Measurements from ENCODE around the gene EFCAB9. TPM values are rescaled to one million over a fixed set of nuclear protein-coding genes. Genes with fewer than 3 reads are reported as not detected.

Gene EFCAB9
- total and polyA plus RNA-seq, 2 of the 13 experiments (the other 11 are each of a cell fraction or from before 2014, with no cell fraction given), result not detected

- no peak for TF ChIP-seq EHMT2 (IDR thresholded peaks at IDR 0.05; ENCODE audit: borderline replicate concordance, low read depth, low read length)
- TF ChIP-seq ZBTB3 (CRISPR knock-in tag; IDR thresholded peaks at IDR 0.05; ENCODE audit: borderline replicate concordance, low read depth), result no peak
Measured at GRCh38 chr5:172238334-172238733, 44.4 kb downstream of the EFCAB9 start (continued).

GRCh38 chr5:172243302-172243701 lies 49.3 kb downstream of the EFCAB9 start:
- in situ Hi-C loops (cut with HindIII; ENCODE audit: extremely low pct_ligation_motif_present, low pct_unique_long_range_greater_than_20kb), result no loop called here
- Histone ChIP-seq H2AFZ (ENCODE audit: low read length) (no peak overlapping the region), H3K4me3 (replicated peaks in 1 of 3; ENCODE audit: insufficient read depth in 1 of 3, low read depth in 2 of 3, low read length in 3 of 3) (no peak overlapping the region), H3K9me3 (ENCODE audit: low read length) (no peaks in the 10 kb centered on the region), H3K4me1 (ENCODE audit: insufficient read depth, low read length) (peaks cover 27% of the 10 kb centered on the region), H3K27me3 (ENCODE audit: control insufficient read depth in 1 of 2, insufficient read depth in 2 of 2, low read length in 2 of 2) (no peaks in the 10 kb centered on the region), H3K79me2 (ENCODE audit: insufficient read depth, low read length) (peaks cover 59% of the 10 kb centered on the region), H3K27ac (ENCODE audit: extremely low read length, insufficient read depth, low read length) (no peak overlapping the region), H3K9ac (ENCODE audit: insufficient read depth, low read depth, low read length) (no peak overlapping the region), H4K20me1 (ENCODE audit: insufficient read depth, low read length) (no peaks in the 10 kb centered on the region), H3K36me3 (replicated peaks in 1 of 2; ENCODE audit: control insufficient read depth in 1 of 2, insufficient read depth in 2 of 2, low read length in 2 of 2) (peaks cover 0 to 5% of the 10 kb centered on the region in 2 experiments; a peak in 1 of 5 replicates), H3K4me2 (ENCODE audit: low read depth, low read length) (no peak overlapping the region)
- ATAC-seq (no peak), FAIRE-seq (no peak), DNase-seq (ENCODE audit: low spot score) (no peak)
- WGBS (ENCODE audit: low lambda C conversion rate), result 100% methylated on average over 3 of the region's 3 CpGs
- ChIA-PET CTCF (ENCODE audit: low intra/inter-chr PET ratio, low total read pairs) (no interaction called here), POLR2A (no interaction called here)
- intact Hi-C loops (cut with micrococcal nuclease; ENCODE audit: unreplicated experiment), result no loop called here
- no TSS peak for BruUV-seq (replicated peaks)
- TF ChIP-seq EED (CRISPR knock-in tag; IDR thresholded peaks at IDR 0.05) (no peak), BATF2 (CRISPR knock-in tag; IDR thresholded peaks at IDR 0.05) (no peak), SMARCC2 (IDR thresholded peaks at IDR 0.05) (no peak), ZNF605 (CRISPR knock-in tag; IDR thresholded peaks at IDR 0.05) (no peak), ZSCAN5A (CRISPR knock-in tag; IDR thresholded peaks at IDR 0.05; ENCODE audit: borderline replicate concordance) (no peak), ZNF775 (CRISPR knock-in tag; IDR thresholded peaks at IDR 0.05; ENCODE audit: borderline replicate concordance) (no peak), ATF3 (CRISPR knock-in tag; IDR thresholded peaks at IDR 0.05) (no peak), RBFOX2 (IDR thresholded peaks at IDR 0.05; ENCODE audit: low read depth, low read length) (no peak), DRAP1 (CRISPR knock-in tag; IDR thresholded peaks at IDR 0.05) (no peak), NAIF1 (CRISPR knock-in tag; IDR thresholded peaks at IDR 0.05; ENCODE audit: borderline replicate concordance) (no peak)
